ENCODE data around the gene KCNQ1OT1.

Gene KCNQ1OT1

DNA sequence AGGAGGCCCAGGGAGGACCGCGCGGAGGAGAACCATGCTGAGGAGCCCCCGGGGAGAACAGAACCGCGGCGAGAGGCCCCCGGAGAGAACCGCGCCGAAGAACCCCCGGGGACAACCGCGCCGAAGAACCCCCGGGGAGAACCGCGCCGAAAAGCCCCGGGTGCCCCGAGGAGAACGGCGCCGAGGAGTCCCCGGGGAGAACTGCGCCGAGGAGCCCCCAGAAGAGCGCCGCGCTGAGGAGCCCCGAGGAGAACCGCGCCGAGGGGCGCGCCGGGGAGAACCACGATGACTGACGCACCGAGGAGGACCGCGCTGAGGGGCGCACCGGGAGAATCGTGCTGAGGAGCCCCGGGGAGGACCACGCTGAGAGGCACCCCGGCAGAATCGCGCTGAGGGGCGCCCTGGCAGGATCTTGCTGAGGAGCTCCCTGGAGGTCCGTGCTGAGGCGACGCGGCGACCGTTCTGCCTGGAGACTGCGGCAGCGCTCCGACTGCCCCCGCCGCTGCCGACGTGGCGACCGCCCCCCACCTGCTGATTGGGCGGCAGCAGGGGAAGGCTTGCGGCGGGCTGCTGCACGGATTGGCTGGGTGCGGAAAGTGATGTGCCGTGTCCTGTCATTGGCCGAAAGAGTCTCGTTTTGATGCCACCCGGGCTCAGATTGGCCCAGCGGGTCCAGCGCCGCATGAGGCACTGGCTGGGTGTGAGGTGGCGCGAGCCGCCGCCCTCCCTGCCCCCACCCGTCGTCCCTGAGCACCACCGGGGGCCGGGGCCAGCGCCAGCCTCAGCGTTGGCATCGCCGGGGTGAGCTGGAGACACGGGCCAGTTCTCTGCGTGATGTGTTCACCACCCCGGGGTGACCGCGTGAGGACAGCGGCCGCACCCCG lies at the start of gene KCNQ1OT1:
KCNQ1OT1 (minus strand) TSS at position 464 of the 884 bp plus-strand sequence.
- peak; percentile 73 to 87 for DNase-seq

DNA sequence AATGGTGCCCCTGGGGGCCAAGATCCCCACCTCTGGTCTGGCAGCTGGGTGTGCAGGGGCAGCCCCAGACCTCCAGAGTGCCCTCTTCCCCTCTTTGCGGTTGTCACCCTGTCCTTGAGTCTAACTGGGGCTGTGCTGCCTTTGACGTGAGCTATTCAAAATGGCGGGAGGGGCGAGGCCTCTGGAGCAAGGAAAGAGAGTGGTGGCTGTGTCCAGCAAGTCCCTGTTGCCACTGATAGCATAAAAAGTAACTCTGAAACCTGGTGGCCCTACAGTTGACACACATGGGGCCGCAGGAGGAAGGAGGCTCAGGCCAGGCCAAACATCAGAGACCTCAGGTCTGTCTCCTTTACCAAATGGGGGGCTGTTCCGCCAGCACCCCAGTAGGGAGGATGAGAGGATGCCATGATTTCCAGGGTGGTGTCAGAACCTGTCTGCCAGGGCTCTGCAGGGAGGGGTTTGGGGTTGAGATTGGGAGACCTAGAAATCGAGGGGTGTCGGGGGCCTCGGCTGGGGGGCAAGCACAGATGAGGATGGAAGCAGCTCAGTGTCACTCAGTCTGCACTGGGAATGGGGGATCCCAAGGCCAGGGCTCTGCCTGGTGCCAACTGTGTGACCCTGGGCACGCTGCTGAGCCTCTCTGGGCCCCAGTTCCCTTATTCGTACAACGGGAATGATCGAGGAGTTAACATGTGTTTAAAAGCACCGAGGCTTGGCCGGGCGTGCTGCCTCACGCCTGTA lies 49.2 kb upstream of the KCNQ1OT1 start:
- no peak for DNase-seq

DNA sequence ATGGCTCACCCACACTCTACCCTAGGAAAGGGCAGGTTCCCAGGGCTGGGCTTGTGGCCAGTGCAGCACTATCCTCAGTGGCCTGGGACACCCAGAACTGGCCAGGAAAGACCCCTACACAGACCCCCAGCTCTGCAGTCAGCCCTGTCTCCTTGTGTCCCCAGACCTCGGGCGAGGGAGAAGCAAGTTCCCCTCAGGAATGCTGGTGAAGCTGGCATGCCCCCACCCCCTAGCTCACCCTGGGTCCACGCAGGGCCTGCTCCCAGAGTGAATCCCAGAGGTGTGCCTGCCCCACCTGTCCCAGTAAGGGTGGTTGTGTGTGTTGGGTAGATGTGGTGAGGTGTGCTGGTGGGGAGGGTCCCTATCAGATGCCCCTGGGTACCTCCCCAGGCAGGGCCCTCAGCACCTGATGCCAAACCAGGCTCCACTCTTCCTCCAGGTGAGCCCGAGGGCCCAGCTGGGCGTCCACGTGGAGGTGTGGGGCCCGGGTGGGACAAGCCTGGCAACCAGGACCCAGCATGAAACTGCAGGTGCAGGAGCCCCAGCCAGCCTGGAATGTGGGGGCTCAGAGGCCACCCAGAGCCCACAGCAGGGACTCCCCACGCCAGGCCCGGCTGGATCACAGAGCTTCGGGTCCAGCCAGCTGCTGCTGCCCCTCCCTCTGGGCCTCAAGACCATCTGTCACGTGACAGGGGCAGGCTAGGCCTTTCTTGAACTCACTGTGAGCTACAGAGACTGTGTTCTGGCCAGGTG lies 48.4 kb upstream of the KCNQ1OT1 start:
- DNase-seq, result no peak

DNA sequence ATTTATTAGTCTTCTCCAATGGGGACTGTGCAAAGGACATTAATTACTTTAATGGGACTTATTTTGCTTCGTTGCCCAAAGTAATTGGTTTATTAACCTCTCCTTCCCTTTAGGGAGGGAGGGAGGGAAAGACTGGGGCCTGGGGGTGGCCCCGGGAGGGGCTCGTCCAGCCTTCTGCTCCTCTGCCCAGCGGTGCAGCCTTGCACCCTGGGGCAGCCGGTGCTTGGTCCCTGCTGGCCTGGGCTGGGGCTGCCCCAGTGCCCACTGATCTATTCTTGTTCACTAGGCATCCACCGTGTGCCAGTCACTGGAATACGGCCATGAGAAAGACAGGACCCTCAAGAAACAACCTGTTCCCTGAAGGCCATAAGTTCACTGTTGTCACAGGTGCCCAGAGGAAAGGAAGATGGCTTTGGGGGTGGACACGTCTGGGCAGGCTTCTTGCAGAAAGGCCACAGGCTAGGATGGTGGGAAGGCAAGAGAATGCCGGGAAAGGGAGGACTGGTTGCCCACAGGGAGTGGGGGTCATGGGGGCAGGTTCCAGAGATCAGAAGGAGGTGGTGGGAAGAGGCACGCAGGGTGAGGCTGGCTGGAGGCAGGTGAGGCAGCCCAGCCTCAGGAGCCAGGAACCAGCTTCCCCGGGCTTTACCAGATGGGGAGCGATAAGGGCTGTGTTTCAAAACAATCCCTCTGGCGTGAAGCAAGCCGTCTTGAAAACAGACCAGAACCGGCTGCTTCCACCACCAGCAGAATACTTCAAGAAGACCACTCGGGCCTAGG lies 47.6 kb upstream of the KCNQ1OT1 start:
- DNase-seq, result no peak

DNA sequence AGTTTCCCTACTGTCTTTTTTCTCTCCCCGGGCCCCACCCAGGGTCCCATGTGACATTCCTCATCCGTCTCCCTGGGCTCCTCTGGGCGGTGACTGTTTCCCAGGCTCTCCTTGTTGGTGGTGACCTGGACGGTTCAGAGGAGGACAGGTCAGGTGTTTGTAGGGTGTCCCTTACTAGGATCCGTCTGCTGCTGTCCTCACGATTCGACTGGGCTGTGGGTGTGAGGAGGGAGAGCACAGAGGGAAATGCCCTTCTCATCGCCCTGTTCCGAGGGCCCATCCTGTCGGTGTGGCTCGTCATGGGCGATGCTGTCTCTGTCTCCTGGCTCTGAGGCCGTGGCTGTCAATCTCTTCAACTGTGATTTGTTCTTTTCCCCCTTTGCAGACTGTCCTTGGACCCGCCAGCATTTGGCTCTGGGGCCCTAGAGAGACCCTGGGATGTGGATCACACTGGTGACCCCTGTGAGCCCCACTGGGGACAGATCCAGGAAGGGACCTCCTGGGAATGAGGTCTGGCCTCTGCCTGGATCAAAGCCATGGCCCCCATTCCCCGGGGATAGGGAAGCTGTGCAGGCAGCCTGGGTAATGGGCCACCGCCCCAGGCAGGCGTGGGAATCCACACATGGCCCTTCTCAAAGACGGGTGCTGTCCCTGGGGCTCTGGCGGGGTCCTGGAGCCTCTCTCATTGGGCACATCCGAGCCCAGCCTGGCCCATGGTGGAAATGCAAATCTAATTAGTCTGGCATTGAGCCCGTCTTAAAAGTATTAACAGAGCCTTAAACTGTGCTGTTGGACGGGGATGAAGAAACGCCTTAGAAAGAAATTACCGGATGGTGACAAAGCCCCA lies 46.8 kb upstream of the KCNQ1OT1 start:
- no peak for DNase-seq

DNA sequence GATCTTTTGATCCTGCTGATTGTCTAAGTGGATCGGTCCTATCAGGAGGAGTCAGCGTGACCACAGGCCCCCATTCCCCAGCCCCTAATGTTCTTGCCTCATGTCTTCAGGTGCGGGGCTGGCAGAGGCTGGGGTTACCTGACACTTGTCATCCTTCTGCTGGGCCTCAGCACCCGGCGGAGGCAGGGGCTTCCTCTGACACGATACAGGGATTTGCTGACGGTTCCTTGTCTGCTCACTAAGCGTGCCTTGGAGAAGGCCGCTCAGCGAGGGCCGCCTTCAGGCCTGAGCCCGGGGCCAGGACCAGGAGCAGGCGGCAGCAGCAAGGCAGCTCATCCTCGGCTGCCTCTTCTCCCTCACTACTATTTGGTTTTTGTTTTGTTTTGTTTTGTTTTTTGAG lies 45.7 kb upstream of the KCNQ1OT1 start:
- DNase-seq, result no peak

DNA sequence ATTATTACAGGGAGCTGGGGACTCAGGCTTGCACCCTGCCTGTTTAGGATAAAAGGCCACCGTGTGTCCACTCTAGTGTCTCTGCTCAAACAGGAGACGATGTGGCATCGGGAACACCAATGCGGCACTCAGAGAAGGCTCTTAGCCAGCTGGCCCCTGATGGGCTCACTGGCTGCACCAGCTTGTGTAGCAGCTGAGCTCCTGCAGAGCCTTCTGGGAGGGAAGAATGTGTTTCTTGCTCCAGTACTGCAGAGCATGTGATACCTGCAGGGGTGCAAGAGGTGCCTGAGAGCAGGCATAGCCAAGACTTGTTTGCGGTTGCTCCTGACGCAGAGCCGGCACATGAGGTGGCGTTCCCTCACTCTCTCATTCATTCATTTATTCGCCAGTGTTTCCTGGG lies 44.4 kb upstream of the KCNQ1OT1 start:
- DNase-seq, result no peak

DNA sequence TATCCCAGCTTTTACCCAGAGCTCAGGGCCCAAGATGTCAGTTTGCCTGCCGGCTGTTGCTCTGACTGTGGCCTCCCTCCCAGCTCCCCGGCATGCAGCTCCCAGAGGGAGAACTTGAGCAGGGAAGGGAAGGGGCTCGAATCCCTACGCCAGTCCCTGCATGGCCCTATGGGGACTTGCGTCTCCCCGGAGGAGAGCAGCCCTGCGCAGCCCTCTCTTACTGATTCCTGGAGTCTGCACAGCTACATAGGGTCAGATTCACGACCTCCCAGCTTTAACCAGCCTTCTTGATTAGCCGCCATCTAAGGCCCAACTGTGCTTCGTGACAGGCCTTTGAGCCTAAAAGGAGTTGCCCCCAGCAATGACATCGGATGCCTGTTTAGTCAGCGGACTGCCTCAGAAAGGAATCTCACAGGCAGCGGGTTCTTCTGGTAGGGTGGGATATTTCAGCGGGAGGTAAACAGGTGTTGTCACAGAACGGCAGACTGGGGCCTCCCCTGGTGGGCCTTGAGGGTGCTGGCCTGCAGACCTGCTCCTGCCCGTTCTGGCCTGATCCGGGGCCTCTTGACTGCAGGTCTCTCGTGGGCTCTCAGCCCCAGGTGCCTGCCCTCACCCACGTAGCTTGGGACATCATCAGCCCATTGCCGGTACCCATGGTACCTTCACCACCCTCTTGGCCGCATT lies 43.8 kb upstream of the KCNQ1OT1 start:
- no peak for DNase-seq

DNA sequence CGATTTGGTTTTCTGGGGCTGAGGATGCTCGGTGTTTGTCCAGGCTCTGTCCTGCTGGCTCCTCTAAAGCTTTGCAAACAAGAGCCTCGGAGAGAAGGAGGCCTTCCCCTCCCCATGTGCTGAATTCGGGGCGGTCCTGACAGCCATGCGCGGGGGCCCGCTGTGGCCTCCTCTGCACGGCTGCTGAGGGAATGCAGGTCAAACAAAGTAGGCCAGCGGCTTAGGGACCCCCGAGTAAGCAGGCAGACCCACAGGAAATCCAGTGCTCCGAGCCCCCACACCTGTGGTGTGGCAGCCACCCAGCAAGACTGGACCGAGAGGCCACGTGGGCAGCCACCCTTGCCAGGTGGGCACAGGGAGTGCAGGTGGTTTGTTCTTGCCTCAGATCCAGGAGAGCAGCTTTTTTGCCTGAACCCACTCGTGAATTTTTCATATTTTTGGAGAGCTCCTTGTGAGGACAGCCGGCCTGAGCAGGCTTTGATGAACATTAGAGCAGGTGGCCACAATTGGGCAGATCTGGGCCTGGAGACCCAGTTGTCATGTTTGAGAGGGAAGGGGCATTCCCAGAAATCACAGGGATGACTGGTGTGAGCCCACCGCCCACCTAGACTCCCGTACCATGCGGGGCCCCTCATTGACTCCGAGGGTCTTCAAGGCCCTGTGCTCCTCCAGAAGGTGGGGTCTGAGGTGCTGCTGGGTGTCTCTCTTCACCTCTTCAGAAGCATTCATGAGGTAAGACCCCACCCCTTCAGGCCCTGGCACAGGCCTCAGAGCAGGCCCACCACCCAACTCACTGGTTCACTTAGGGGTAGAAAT lies 43.0 kb upstream of the KCNQ1OT1 start:
- DNase-seq, result no peak

DNA sequence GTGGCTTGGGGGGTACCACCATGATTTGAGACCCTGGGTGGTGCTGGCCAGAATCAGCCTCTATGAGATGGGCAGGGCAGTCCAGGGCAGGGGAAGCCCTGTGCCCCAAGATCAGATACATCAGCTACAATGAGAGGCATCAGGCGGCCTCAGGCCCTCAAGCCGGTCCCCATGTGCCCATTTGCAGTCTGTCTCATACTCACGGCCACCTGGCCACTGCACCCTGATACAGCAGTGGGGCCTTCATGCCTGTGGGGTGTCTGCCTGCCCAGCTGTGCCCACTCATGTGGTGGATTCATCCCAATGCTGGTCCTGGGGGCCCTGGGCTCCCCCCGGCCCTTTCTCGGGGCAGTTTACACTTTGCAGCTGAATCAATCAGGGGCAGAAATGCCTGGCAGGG lies 42.4 kb upstream of the KCNQ1OT1 start:
- DNase-seq, result no peak

DNA sequence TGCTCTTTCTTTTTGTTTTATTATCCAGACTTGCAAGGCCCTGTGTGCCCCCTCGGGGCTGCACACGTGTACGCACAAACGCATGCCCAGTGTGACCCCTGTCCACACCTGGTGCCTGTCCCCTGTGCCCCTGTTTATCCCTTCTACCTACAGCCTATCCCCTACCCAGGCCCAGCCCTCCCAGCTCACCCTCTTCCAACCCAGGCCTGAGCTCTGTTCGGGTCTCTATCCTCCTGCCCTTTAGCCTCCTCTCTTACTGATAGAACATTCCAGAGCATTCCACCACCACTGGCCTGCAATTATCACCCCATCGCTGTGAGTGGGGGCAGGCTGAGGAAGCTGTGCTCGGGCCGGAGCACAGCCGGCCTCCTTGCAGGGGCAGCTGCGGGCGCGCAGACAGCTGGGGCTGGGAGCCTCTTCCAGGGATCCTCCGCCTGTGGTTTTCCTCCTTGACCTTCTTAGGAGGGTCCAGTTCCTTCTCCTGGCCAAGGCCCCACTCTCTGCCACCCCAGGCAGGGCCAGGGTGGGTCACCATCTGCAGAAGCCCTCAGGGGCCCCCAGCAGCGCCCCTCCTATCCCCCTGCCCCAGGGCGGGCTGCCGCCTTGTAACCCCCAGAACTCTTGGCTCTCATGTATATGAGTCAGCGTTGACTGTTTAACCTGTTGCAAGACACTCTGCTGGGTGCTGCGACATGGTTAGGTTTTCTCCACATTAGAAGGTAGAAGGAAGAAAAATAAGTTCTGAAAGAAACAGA lies 41.8 kb upstream of the KCNQ1OT1 start:
- no peak for DNase-seq

DNA sequence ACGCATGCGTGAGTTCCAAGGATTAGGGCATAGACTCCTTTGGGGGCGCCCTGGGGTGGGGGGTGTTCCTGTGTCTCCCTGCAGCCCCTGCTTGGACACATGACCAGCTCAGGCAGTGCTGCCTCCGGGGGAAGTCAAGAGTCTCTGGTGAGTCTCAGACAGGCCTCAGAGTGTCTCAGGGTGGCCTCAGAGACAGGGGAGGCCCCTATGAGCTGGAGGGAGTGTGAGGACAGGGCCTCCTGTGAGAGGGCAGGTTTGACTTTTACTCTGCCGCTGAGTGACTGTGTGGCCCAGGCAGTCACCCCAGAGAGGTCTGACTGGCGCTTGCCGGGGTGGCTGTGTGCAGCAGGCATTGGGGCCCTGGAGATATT lies 41.2 kb upstream of the KCNQ1OT1 start:
- no peak for DNase-seq

DNA sequence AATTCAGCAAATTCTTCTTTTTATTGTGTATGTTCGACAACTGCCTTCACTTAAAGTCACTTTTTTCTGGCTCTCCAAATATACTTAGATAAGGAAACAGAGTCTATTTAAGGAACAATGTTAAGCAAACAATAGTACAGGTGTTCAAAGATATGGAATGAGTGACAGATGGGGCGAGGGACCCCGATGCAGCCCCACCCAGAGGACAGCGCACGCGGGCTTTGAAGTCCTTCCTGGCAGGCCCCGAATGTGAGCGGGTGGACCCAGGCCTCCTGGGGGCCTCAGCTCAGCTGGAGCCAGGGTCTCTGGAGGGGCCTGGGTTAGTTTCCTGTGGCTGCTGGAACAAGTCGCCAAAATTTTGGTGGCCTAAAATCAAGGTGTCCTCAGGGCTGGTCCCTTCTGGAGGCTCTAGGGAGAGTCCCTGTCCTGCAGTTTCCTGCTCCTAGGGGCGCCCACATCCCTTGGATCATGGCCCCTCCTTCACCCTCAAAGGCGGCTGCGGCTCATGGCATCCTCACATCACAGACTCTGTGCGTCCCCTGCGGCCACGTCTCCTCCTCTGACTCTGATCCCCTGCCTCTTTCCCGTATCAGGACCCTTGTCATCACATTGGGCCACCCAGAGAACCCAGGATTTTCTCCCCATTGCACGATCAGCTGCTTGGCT lies 40.6 kb upstream of the KCNQ1OT1 start:
- no peak for DNase-seq

DNA sequence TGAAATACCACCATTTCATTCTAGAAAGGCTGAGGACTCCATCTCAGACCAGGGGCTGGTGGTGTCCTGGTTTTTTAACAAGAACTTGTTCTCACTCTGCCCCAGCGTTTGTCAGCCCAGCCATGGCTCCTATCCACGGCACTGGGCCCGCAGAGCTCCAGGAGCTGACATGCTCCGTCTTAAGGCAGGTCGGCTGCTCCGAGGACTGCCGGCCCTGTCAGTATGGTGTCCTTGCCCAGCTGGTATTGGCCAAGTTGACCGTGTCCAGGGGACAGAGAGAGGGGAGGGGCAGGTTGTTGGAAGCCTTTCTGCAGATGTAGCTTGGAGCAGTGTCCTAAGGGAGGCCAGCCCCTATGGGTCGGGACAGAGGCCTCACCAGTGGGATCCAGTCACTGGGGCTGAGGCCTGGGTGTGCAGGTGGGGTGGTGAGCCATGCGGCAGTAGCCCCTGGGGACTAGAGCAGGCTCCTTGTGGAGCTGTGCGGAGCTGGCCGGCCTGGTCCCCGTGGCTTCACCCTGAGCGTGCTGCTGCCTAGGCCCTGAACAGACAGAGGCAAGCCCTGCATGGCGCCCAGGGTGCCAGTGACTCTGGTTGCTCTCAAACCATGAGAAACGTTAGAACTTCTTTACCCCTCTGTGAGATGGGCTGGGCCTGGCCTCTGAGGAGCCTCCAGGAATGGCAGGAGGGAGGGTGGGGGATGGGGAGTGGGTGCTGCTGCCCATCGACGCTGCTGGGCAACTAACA lies 39.9 kb upstream of the KCNQ1OT1 start:
- no peak for DNase-seq

DNA sequence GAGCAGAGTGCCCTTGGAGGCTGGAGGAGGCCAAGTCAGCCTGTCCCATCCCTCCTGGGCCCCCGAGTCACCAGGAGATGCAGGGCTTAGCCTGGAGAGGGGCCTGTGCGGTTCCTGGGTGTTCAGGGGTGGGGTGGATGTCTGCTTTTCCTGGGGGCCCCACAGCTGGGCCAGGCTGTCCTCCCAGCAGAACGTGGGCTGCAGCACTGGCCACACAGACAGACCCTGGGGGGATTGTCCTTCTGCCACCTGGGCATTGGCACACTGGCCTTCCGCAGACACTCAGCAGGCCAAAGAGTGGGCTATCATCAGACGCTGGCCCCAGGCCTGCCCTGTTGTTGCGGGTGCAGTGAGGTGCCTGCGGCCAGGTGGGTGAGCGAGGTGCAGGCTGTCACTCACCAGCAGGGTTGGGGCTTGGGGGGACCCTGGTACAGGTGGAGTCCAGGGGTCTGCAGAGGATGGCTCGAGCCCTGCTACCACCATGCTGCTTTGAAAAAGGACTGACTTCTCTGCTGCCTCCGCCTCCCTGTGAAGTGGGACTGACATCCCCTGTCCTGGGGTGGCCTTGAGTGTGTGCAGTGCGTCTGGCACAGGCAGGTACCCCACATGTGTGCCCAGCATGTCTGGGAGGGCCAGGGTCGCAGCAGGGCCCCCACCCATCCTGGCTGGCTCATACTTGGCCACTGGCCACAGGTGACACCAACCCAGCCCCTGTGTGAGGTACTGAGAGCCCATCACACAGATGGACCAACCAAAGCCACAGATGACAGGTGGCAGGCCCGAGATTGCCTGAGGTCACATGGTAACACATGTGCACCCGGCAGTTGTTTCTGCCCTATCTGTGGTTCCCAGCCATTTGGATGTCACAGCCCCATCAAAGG lies 39.0 kb upstream of the KCNQ1OT1 start:
- no peak for DNase-seq

DNA sequence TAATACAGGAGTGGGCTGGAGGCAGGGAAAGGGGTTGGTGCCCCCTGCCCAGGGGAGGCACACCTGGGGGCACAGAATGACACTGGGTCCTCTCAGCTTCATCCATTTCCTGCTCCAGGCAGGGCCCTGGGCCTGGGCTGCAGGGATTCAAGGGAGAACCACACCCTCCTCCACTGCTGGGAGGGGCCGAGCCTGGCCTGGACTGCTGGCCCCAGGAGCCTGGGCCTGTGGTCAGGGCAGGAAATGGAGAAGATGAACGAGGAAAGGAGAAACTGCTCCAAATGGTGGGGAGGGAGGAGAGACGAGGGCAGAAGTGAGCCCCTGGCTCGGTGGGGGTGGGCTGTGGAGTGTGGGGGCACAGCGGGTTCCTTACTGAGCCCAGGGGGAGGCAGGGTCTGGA lies 38.1 kb upstream of the KCNQ1OT1 start:
- DNase-seq, result no peak

DNA sequence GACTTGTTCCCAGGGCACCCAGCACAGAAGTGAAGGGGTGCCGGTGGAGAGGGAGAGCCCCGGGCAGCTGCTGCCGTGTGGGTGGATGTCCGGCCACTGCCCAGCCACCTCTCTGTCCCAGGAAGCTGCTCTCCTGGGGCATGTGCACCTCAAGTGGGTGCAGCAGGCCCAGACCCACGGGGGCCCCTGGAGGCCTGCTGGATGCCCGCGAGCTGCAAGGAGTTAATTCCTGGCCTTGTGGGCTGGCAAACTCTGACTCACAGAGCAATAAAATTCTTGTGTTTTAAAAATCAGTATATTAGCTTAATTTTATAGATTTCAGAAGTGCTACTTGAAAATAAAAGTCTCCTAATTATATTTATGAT lies 37.4 kb upstream of the KCNQ1OT1 start:
- DNase-seq, result no peak

Data from SHP77 (cell line).